Stimulated activated naive B cell treated with anti-CD40 and anti-IgM and Interleukin-4, amounts not matched to agents 10 μg/mL and 1 μg/mL and 100 μg/mL, for 72 hours (primary cell): Measurements from ENCODE around the gene TMC3.

ENCODE experiments used
- ATAC-seq, 2 donors: fragments of 150-1000 bp; cut with Tn5 transposase; replicated peaks; 2 replicates each; pipeline ENCODE4 v1.10.0; 2021; ENCODE audit warnings: moderate library complexity in 1 of 2
- DNase-seq: peaks from one replicate; pipeline ENCODE4 v3.0.0; 2021
- H3K27ac Mint-ChIP-seq: one replicate; pipeline ENCODE4 v1.8.0; 2022; ENCODE audit warnings: mild to moderate bottlenecking, mixed read lengths
- H3K27me3 Mint-ChIP-seq, 2 donors: one replicate each; pipeline ENCODE4 v1.8.0; 2022; ENCODE audit warnings: mixed read lengths in 2 of 2
- H3K36me3 Mint-ChIP-seq, 2 donors: one replicate each; pipeline ENCODE4 v1.8.0; 2022; ENCODE audit warnings: mixed read lengths in 2 of 2, mild to moderate bottlenecking in 1 of 2
- H3K4me1 Mint-ChIP-seq, 2 donors: one replicate each; pipeline ENCODE4 v1.8.0; 2022; ENCODE audit warnings: mixed read lengths in 2 of 2, mild to moderate bottlenecking in 1 of 2
- H3K4me3 Mint-ChIP-seq, 2 donors: one replicate each; pipeline ENCODE4 v1.8.0; 2022; ENCODE audit warnings: mild to moderate bottlenecking in 2 of 2, mixed read lengths in 2 of 2, moderate library complexity in 1 of 2
- H3K9me3 Mint-ChIP-seq, 2 donors: one replicate each; pipeline ENCODE4 v1.8.0; 2022; ENCODE audit warnings: mixed read lengths in 2 of 2, mild to moderate bottlenecking in 1 of 2

TMC3 gene

DNA sequence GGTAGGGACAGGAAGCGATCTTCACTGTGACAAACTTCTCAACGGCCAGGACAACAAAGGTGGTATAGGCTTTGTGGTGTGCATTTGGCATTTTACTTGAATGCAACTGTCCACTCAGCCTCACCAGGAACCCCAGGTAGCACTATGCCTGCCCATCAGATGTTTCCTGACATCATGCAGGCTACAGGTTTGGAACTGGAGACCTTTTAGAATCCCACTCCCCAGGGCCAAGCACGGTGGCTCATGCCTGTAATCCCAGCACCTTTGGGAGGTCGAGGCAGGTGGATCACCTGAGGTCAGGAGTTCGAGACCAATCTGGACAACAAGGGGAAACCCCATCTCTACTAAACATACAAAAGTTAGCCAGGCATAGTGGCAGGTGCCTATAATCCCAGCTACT lies 59.6 kb downstream of the TMC3 start:
- DNase-seq (no peak), ATAC-seq (no peak)
- peaks cover 0 to under 1% of the 10 kb centered on the region in 2 donors for H3K9me3 Mint-ChIP-seq
- peaks cover 36 to 85% of the 10 kb centered on the region in 2 donors for H3K36me3 Mint-ChIP-seq
- H3K27ac Mint-ChIP-seq, result peak overlapping the region; percentile 90
- H3K27me3 Mint-ChIP-seq, result no peaks in the 10 kb centered on the region
- peaks cover 71 to 93% of the 10 kb centered on the region in 2 donors for H3K4me1 Mint-ChIP-seq
- H3K4me3 Mint-ChIP-seq, result peak overlapping the region in 1 of 2 donors; percentile 50

DNA sequence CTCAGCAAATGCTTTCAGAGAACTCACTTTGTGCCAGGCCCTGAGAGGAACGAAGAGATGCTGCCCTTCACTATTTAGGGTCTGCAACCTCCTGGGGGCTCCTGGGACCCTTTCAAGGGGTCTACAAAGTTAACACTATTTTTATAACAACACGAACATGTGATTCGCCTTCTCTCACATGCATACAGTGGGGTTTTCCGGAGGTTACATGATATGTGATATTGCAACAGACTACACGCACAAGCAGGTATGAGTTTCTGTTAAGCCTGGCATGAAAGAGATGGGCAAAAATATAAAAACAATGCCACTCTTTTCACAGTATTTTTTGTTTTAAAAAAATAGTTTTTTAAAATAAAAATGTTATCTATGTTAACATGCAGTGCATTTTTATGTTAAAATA lies 60.3 kb downstream of the TMC3 start:
- ATAC-seq (no peak), DNase-seq (no peak)
- H3K4me1 Mint-ChIP-seq, result peaks cover 66 to 90% of the 10 kb centered on the region in 2 donors
- peaks cover 0 to 3% of the 10 kb centered on the region in 2 donors for H3K9me3 Mint-ChIP-seq
- no peaks in the 10 kb centered on the region for H3K27me3 Mint-ChIP-seq
- H3K4me3 Mint-ChIP-seq, result no peak overlapping the region
- peaks cover 42 to 85% of the 10 kb centered on the region in 2 donors for H3K36me3 Mint-ChIP-seq
- peak overlapping the region; percentile 97 for H3K27ac Mint-ChIP-seq

DNA sequence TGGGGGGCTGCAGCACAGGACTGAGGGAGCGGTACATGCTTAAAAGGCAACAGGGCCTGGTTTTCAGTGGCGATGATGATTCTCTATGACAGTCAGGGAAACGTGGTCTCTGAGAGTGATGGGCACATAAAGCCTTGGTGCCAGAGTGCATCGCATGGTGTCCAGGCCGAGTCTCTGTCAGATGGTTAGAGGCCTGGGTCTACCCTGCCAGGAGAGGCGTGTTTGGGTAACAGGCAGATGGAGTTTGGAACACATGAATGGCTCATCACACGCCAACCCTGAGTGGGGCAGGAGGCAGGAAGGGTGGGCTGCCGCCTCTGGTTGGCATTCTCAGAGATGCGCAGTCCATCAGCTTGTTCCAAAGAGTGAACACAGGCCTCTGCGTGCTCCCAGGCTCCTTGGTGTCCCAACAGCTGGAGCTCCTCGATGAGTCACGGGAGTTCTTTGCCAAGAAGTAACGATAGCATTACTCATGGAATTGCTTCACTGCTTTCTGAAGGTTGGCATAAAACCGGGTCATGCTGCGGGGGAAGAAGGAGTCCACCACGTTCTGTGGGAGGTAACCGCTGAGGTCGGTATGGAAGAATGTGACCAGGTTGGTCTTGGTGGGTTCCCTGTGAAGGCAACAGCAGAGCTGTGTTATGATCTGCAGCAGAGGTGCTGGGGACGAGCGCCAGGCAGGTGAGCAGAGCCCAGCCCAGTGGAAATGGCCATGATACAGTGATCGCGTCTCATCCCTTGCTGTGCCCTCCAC lies 61.0 kb downstream of the TMC3 start:
- H3K27me3 Mint-ChIP-seq, result no peaks in the 10 kb centered on the region
- H3K9me3 Mint-ChIP-seq, result peaks cover 0 to 3% of the 10 kb centered on the region in 2 donors
- H3K4me1 Mint-ChIP-seq, result peaks cover 59 to 86% of the 10 kb centered on the region in 2 donors
- peaks cover 43 to 86% of the 10 kb centered on the region in 2 donors for H3K36me3 Mint-ChIP-seq
- no peak for DNase-seq
- ATAC-seq, result no peak
- H3K4me3 Mint-ChIP-seq, result peak overlapping the region in 1 of 2 donors; percentile 55
- H3K27ac Mint-ChIP-seq, result peak overlapping the region; percentile 97

- ATAC-seq, result peak; percentile 93 to 94
- peaks cover 46 to 84% of the 10 kb centered on the region in 2 donors for H3K36me3 Mint-ChIP-seq
- H3K4me1 Mint-ChIP-seq, result peaks cover 55 to 84% of the 10 kb centered on the region in 2 donors
- peaks cover 0 to 3% of the 10 kb centered on the region in 2 donors for H3K9me3 Mint-ChIP-seq
- H3K4me3 Mint-ChIP-seq, result peak overlapping the region; percentile 55 to 65
- no peaks in the 10 kb centered on the region for H3K27me3 Mint-ChIP-seq
- H3K27ac Mint-ChIP-seq, result peak overlapping the region; percentile 97
- peak; percentile 63 for DNase-seq
Measured at GRCh38 chr15:81311752-81312464, 62.1 kb downstream of the TMC3 start.

GRCh38 chr15:81310480-81310879 lies 63.5 kb downstream of the TMC3 start:
- Mint-ChIP-seq H3K27ac (peak overlapping the region; percentile 97), H3K9me3 (peaks cover 0 to 3% of the 10 kb centered on the region in 2 donors), H3K36me3 (peaks cover 56 to 88% of the 10 kb centered on the region in 2 donors), H3K27me3 (no peaks in the 10 kb centered on the region), H3K4me3 (no peak overlapping the region), H3K4me1 (peaks cover 46 to 82% of the 10 kb centered on the region in 2 donors)
- DNase-seq (no peak), ATAC-seq (no peak)

DNA sequence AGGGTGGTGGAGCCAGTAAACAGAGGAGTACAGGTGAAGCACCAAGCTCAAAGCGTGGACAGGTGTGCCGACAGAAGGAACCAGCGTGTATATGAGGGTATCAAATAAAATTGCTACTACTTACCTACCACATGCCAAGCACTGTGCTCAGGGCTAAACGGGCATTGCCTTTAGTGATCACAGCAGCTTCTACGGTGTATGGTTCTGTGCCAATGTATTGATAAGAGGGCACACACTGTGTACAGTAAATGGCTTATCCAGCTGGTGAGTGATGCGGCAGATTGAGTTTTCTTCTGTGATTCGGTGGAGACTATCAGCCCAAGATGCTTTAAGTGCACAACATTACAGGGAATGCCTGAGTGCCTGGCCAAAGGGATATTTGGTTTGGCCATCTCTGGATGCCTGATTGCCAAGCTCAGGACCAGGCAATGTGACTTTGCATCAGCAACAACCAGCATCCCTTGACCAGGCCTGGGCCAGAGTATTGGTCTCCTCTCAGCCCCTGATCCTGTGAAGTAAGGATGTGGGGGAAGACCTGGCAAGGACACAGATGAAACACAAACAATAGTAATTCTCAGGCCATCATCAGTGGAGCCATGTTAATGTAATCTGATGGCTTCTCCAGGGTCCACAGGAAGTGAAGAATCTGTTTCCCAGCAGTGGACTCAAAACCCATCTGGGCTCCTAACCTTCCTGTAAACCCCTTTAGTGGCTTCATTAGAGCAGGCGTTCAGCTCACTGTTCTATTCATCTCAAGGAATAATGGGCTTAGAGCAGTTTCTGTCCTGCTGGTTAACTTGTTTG lies 64.2 kb downstream of the TMC3 start:
- Mint-ChIP-seq H3K36me3 (peaks cover 55 to 84% of the 10 kb centered on the region in 2 donors), H3K4me1 (peaks cover 40 to 78% of the 10 kb centered on the region in 2 donors), H3K27me3 (no peaks in the 10 kb centered on the region), H3K27ac (peak overlapping the region; percentile 97), H3K4me3 (no peak overlapping the region), H3K9me3 (peaks cover 0 to 3% of the 10 kb centered on the region in 2 donors)
- no peak for ATAC-seq
- no peak for DNase-seq

DNA sequence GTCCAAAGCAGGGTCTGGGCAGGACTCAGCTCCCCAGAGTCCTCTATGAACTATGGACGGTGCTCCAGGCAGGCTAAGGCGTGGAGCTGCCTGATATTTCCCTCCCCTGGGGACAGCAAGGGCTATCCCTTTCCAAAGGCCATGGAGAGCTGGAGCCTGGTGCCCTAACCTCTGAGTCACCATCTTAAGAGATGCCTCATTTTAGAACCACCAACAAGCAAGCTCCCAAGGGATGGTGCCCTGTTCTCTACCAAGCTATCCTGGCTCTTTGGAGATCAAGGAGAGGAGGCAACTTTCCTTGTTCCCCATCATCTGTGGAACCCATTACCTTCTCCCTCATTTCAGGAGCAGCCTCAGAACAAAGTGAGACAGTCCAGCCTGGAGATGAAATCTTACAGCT lies 65.8 kb downstream of the TMC3 start:
- DNase-seq (no peak), ATAC-seq (no peak)
- peak overlapping the region; percentile 56 for H3K27ac Mint-ChIP-seq
- no peaks in the 10 kb centered on the region for H3K27me3 Mint-ChIP-seq
- peaks cover 0 to 3% of the 10 kb centered on the region in 2 donors for H3K9me3 Mint-ChIP-seq
- peaks cover 66 to 91% of the 10 kb centered on the region in 2 donors for H3K36me3 Mint-ChIP-seq
- no peak overlapping the region for H3K4me3 Mint-ChIP-seq
- peaks cover 51 to 82% of the 10 kb centered on the region in 2 donors for H3K4me1 Mint-ChIP-seq

DNA sequence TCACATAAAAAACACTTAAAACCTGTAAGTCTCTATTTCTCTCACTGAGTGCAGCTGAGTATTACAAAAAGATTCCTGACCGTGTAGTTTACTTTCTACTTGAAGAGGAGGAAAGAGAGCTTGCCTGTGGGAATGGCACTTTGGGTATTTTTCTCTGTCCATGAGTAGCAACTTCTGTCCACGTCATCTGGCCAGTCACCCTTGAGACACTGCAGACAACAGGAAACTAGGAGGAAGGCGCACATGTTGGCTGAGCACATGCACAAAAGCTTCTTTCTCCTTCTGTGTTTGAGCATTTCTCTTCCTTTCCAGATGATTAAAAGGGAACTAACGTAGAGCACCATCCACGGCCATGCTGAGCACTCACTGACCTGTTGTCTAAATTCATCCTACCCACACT lies 69.8 kb downstream of the TMC3 start:
- H3K27ac Mint-ChIP-seq, result peak overlapping the region; percentile 97
- H3K9me3 Mint-ChIP-seq, result peaks cover 0 to under 1% of the 10 kb centered on the region in 2 donors
- ATAC-seq (peak in 1 of 2 donors; percentile 11), DNase-seq (no peak)
- H3K4me3 Mint-ChIP-seq, result peak overlapping the region; percentile 35 to 44
- peaks cover 72 to 91% of the 10 kb centered on the region in 2 donors for H3K36me3 Mint-ChIP-seq
- peaks cover 58 to 85% of the 10 kb centered on the region in 2 donors for H3K4me1 Mint-ChIP-seq
- no peaks in the 10 kb centered on the region for H3K27me3 Mint-ChIP-seq

DNA sequence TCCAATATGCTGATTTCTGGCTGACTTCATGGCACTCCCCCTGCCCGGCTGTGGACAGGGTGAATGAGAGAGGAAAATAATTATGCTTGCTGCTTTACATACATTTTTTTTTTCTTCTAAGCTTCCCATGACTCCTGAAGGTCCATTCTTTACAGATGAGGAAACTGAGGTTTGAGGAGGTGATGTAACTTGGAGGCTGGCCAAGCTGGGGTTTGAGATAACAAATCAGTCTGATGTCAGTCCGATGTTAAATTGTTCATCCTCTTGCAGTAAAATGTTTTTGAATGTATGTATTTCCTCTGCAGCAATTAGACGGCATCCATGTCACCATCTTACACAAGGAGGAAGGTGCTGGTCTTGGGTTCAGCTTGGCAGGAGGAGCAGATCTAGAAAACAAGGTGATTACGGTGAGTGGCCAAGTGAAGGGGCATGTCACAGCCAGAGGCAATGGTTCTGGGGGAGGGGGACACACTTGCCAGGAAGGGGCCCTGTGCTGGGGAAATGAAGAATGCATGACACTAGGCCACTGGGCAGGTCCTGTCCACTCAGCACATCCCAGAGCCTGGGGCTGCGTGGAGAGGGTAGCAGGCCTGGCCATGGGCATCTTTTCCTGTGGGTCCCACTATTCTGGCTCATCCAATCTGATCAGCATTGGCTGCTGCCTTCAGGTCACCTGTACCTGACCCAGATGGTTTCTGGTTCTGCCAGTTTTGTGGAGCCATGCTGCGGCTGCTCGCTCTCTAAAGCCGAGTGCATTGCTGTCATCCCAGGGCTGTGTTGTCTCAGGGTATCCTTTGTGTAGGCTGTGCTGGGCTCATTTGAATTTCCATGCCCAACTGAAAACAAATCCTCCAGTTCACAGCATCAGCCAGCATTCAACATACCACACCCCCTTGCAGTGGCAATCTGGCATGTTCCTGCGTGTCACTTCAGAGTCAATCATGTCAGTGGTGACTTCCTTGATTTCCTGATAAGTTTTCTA lies 70.5 kb downstream of the TMC3 start:
- Mint-ChIP-seq H3K4me1 (peaks cover 63 to 90% of the 10 kb centered on the region in 2 donors), H3K9me3 (no peaks in the 10 kb centered on the region), H3K27ac (peak overlapping the region; percentile 97), H3K4me3 (peak overlapping the region; percentile 70 to 77), H3K27me3 (no peaks in the 10 kb centered on the region), H3K36me3 (peaks cover 69 to 91% of the 10 kb centered on the region in 2 donors)
- DNase-seq (no peak), ATAC-seq (no peak)

- Mint-ChIP-seq H3K27ac (peak overlapping the region; percentile 97), H3K4me3 (peak overlapping the region; percentile 70 to 77), H3K27me3 (no peaks in the 10 kb centered on the region), H3K4me1 (peaks cover 70 to 93% of the 10 kb centered on the region in 2 donors), H3K9me3 (no peaks in the 10 kb centered on the region), H3K36me3 (peaks cover 74 to 91% of the 10 kb centered on the region in 2 donors)
- DNase-seq (no peak), ATAC-seq (peak; percentile 72 to 74)
Measured at GRCh38 chr15:81302701-81303109, 71.3 kb downstream of the TMC3 start.

DNA sequence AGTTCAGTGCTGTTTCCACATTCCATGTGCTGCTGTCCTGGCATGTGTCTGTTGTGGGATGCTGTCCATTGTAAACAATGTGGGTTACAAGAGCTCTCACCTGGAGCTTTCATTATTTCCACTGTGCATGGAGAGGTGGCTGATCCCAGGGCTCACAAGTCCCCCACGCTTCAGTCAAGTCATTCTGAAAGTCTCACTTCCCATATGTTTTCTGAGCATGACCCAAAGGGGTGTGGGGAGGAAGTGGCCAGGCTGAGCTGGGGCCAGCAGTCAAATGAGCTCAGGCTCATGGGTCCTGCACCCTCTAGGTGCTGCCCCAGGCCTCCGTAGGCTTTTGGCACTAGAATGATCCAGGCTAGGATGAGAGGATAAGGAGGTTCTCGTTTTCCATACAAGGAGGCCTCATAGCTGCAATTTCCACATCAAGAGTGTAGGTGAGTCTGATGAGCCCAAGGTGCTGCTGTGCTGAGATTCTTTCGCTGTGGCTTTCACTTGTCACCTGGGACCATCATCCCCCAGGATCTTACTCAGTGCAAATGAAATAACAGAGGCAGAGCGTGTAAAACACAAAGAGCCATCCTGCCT lies 72.1 kb downstream of the TMC3 start:
- Mint-ChIP-seq H3K36me3 (peaks cover 73 to 91% of the 10 kb centered on the region in 2 donors), H3K9me3 (no peaks in the 10 kb centered on the region), H3K27me3 (no peaks in the 10 kb centered on the region), H3K27ac (peak overlapping the region; percentile 97), H3K4me3 (peak overlapping the region; percentile 70 to 77), H3K4me1 (peaks cover 68 to 94% of the 10 kb centered on the region in 2 donors)
- peak; percentile 85 to 86 for ATAC-seq
- peak; percentile 76 for DNase-seq

GRCh38 chr15:81301385-81301784 lies 72.6 kb downstream of the TMC3 start:
- no peak for ATAC-seq
- Mint-ChIP-seq H3K9me3 (no peaks in the 10 kb centered on the region), H3K4me1 (peaks cover 73 to 94% of the 10 kb centered on the region in 2 donors), H3K27me3 (no peaks in the 10 kb centered on the region), H3K4me3 (peak overlapping the region; percentile 89 to 97), H3K36me3 (peaks cover 72 to 90% of the 10 kb centered on the region in 2 donors), H3K27ac (peak overlapping the region; percentile 97)
- no peak for DNase-seq
